Large intestine (tissue), 3 donors: ENCODE data around the gene CPXM2. TPM values are rescaled to one million over a fixed set of nuclear protein-coding genes. Genes with fewer than 3 reads are reported as not detected.

Experiments used
- DNase-seq, 2 donors: peaks; one replicate each; pipeline versions ENCODE4 v3.0.0 to v3.0.0-alpha.2; 2013
- H3K27ac ChIP-seq: one replicate; pipeline ENCODE4 v1.5.1; 2013; ENCODE audit warnings: low read length
- H3K27me3 ChIP-seq: 2 replicates; pipeline ENCODE4 v1.6.1; 2013; ENCODE audit warnings: low read length; ENCODE audit not compliant: control insufficient read depth, insufficient read depth
- H3K36me3 ChIP-seq: 2 replicates; pipeline ENCODE4 v1.6.1; 2013; ENCODE audit warnings: low read length; ENCODE audit not compliant: control insufficient read depth, insufficient read depth
- H3K4me1 ChIP-seq: one replicate; pipeline ENCODE4 v1.6.1; 2013; ENCODE audit warnings: low read length; ENCODE audit not compliant: control insufficient read depth, insufficient read depth
- H3K4me3 ChIP-seq: one replicate; pipeline ENCODE4 v1.5.1; 2013; ENCODE audit warnings: low read length
- H3K9me3 ChIP-seq: one replicate; pipeline ENCODE4 v1.6.1; 2013; ENCODE audit warnings: mild to moderate bottlenecking, low read depth, low read length, moderate library complexity; ENCODE audit not compliant: control insufficient read depth
- WGBS: methylation state at CpG from one replicate; pipeline ENCODE4 v1.1.5; 2013; ENCODE audit warnings: low lambda C conversion rate; ENCODE audit not compliant: insufficient coverage; 5-methylcytosine and 5-hydroxymethylcytosine counted together
- polyA plus RNA-seq: library from polyadenylated mRNA; unstranded; fragments of 120-200 nt; gene quantifications from one replicate; pipeline ENCODE4 v1.2.1, GENCODE V29; 2013

Gene CPXM2
- polyA plus RNA-seq, 1 donor: 63.9 TPM

DNA sequence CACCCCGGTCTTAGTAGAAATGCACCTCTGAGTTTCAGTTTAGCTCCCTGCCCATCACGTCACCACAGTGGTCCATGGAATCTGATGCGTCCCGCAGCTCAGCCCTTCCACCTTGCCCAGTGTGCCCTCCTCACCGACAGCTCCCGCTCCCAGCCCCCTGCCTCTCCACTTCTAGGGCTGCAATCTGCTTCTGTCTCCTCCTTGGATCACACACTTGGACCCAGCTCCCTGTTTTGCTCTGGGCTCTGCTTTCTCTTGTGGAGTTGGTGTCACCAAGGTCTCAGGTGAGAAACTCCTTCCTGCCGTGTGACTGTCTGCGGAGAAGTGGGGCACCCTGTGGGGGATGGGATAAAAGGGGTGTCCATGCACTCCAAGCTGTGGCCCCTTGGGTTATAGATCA, 187.5 kb downstream of the CPXM2 start:
- H3K27ac ChIP-seq: no peak overlapping the region
- H3K27me3 ChIP-seq: no peaks in the 10 kb centered on the region
- WGBS: no CpG with 5 or more reads among the region's 8 CpGs
- DNase-seq: no peak
- H3K9me3 ChIP-seq: no peaks in the 10 kb centered on the region
- no peaks in the 10 kb centered on the region for H3K36me3 ChIP-seq
- H3K4me1 ChIP-seq: no peaks in the 10 kb centered on the region
- no peak overlapping the region for H3K4me3 ChIP-seq

GRCh38 chr10:123703195-123703790, 188.3 kb downstream of the CPXM2 start:
- H3K9me3 ChIP-seq: no peaks in the 10 kb centered on the region
- H3K27me3 ChIP-seq: no peaks in the 10 kb centered on the region
- DNase-seq: no peak
- H3K4me3 ChIP-seq: no peak overlapping the region
- no peak overlapping the region for H3K27ac ChIP-seq
- no peaks in the 10 kb centered on the region for H3K4me1 ChIP-seq
- WGBS: no CpG with 5 or more reads among the region's 6 CpGs
- H3K36me3 ChIP-seq: no peaks in the 10 kb centered on the region

Other genes with a start within 250 kb of the CPXM2 start
- gene GPR26, start 225.5 kb downstream of the CPXM2 start, polyA plus RNA-seq: 0.16 TPM
- 9.4 TPM for gene CHST15, start 201.8 kb upstream of the CPXM2 start, polyA plus RNA-seq